Measurements from ENCODE around the gene TGFBR3. TPM values are rescaled to one million over a fixed set of nuclear protein-coding genes. Genes with fewer than 3 reads are reported as not detected.
A peak's percentile ranks its signal among the peaks of the same experiment; 100 is the strongest.
"Not testable (repeated sequence)": the region's sequence is repeated elsewhere in the genome, so short reads cannot be mapped to it uniquely, and the experiment has no call there.

Gene TGFBR3
- polyA plus RNA-seq, 4 donors, result 0.45 to 20.0 (median 5.1) TPM

GRCh38 chr1:91863498-91863897, 22.5 kb downstream of the TGFBR3 start:
- no peak for FAIRE-seq
- no peak overlapping the region for H3K4me3 ChIP-seq (ENCODE audit: low read depth in 1 of 3, low read length in 3 of 3)
- DNase-seq, result no peak
- no peak overlapping the region for H3K27ac ChIP-seq (ENCODE audit: low read depth in 1 of 3, low read length in 2 of 3)
- H3K36me3 ChIP-seq (ENCODE audit: control insufficient read depth in 3 of 3, insufficient read depth in 2 of 3, low read depth in 1 of 3, low read length in 3 of 3), result no peaks in the 10 kb centered on the region
- no peaks in the 10 kb centered on the region for H3K9me3 ChIP-seq (ENCODE audit: control insufficient read depth in 2 of 2, insufficient read depth in 1 of 2, low read depth in 1 of 2, low read length in 1 of 2)
- H3K4me1 ChIP-seq (ENCODE audit: control insufficient read depth in 3 of 3, insufficient read depth in 2 of 3, low read depth in 1 of 3, low read length in 2 of 3), result no peaks in the 10 kb centered on the region
- WGBS, 3 donors, result 74 to 78% (median 75%) methylated on average over 3 of the region's 3 CpGs
- H3K27me3 ChIP-seq (ENCODE audit: control insufficient read depth in 3 of 3, insufficient read depth in 3 of 3, low read length in 3 of 3), result no peaks in the 10 kb centered on the region

GRCh38 chr1:91862120-91862519, 23.8 kb downstream of the TGFBR3 start:
- 95 to 98% (median 95%) methylated on average over 3 of the region's 3 CpGs for WGBS, 3 donors

GRCh38 chr1:91857557-91858239, 28.3 kb downstream of the TGFBR3 start:
- DNase-seq (no peak), FAIRE-seq (no peak)
- Histone ChIP-seq H3K27ac (ENCODE audit: low read depth in 1 of 3, low read length in 2 of 3) (no peak overlapping the region), H3K9me3 (ENCODE audit: control insufficient read depth in 2 of 2, insufficient read depth in 1 of 2, low read depth in 1 of 2, low read length in 1 of 2) (no peaks in the 10 kb centered on the region), H3K27me3 (ENCODE audit: control insufficient read depth in 3 of 3, insufficient read depth in 3 of 3, low read length in 3 of 3) (no peaks in the 10 kb centered on the region), H3K4me3 (ENCODE audit: low read depth in 1 of 3, low read length in 3 of 3) (no peak overlapping the region), H3K36me3 (ENCODE audit: control insufficient read depth in 3 of 3, insufficient read depth in 2 of 3, low read depth in 1 of 3, low read length in 3 of 3) (peaks cover 0 to 2% (median 0%) of the 10 kb centered on the region in 3 donors), H3K4me1 (ENCODE audit: control insufficient read depth in 3 of 3, insufficient read depth in 2 of 3, low read depth in 1 of 3, low read length in 2 of 3) (no peaks in the 10 kb centered on the region)
- WGBS, 3 donors, result 90 to 98% (median 91%) methylated on average over 2 of the region's 2 CpGs

More at GRCh38 chr1:91862120-91862519, 23.8 kb downstream of the TGFBR3 start:
- no peak for DNase-seq
- FAIRE-seq, result no peak
- no peaks in the 10 kb centered on the region for H3K9me3 ChIP-seq (ENCODE audit: control insufficient read depth in 2 of 2, insufficient read depth in 1 of 2, low read depth in 1 of 2, low read length in 1 of 2)
- no peaks in the 10 kb centered on the region for H3K27me3 ChIP-seq (ENCODE audit: control insufficient read depth in 3 of 3, insufficient read depth in 3 of 3, low read length in 3 of 3)
- H3K36me3 ChIP-seq (ENCODE audit: control insufficient read depth in 3 of 3, insufficient read depth in 2 of 3, low read depth in 1 of 3, low read length in 3 of 3), result no peaks in the 10 kb centered on the region
- H3K4me1 ChIP-seq (ENCODE audit: control insufficient read depth in 3 of 3, insufficient read depth in 2 of 3, low read depth in 1 of 3, low read length in 2 of 3), result no peaks in the 10 kb centered on the region
- no peak overlapping the region for H3K4me3 ChIP-seq (ENCODE audit: low read depth in 1 of 3, low read length in 3 of 3)
- H3K27ac ChIP-seq (ENCODE audit: low read depth in 1 of 3, low read length in 2 of 3), result no peak overlapping the region

GRCh38 chr1:91856996-91857395, 29.0 kb downstream of the TGFBR3 start:
- no peak overlapping the region for H3K4me3 ChIP-seq (ENCODE audit: low read depth in 1 of 3, low read length in 3 of 3)
- FAIRE-seq (no peak), DNase-seq (no peak)
- H3K4me1 ChIP-seq (ENCODE audit: control insufficient read depth in 3 of 3, insufficient read depth in 2 of 3, low read depth in 1 of 3, low read length in 2 of 3), result no peaks in the 10 kb centered on the region
- WGBS, 3 donors, result 31 to 38% (median 35%) methylated on average over 1 of the region's 1 CpG
- H3K27ac ChIP-seq (ENCODE audit: low read depth in 1 of 3, low read length in 2 of 3), result no peak overlapping the region
- H3K27me3 ChIP-seq (ENCODE audit: control insufficient read depth in 3 of 3, insufficient read depth in 3 of 3, low read length in 3 of 3), result no peaks in the 10 kb centered on the region
- peaks cover 0 to 2% (median 0%) of the 10 kb centered on the region in 3 donors for H3K36me3 ChIP-seq (ENCODE audit: control insufficient read depth in 3 of 3, insufficient read depth in 2 of 3, low read depth in 1 of 3, low read length in 3 of 3)
- H3K9me3 ChIP-seq (ENCODE audit: control insufficient read depth in 2 of 2, insufficient read depth in 1 of 2, low read depth in 1 of 2, low read length in 1 of 2), result no peaks in the 10 kb centered on the region

GRCh38 chr1:91854852-91855534, 31.0 kb downstream of the TGFBR3 start:
- Histone ChIP-seq H3K27ac (ENCODE audit: low read depth in 1 of 3, low read length in 2 of 3) (no peak overlapping the region), H3K9me3 (ENCODE audit: control insufficient read depth in 2 of 2, insufficient read depth in 1 of 2, low read depth in 1 of 2, low read length in 1 of 2) (no peaks in the 10 kb centered on the region), H3K4me1 (ENCODE audit: control insufficient read depth in 3 of 3, insufficient read depth in 2 of 3, low read depth in 1 of 3, low read length in 2 of 3) (no peaks in the 10 kb centered on the region), H3K27me3 (ENCODE audit: control insufficient read depth in 3 of 3, insufficient read depth in 3 of 3, low read length in 3 of 3) (no peaks in the 10 kb centered on the region), H3K36me3 (ENCODE audit: control insufficient read depth in 3 of 3, insufficient read depth in 2 of 3, low read depth in 1 of 3, low read length in 3 of 3) (peaks cover 0 to 2% (median 0%) of the 10 kb centered on the region in 3 donors), H3K4me3 (ENCODE audit: low read depth in 1 of 3, low read length in 3 of 3) (no peak overlapping the region)
- DNase-seq, result no peak
- WGBS, 3 donors, result 57 to 76% (median 57%) methylated on average over 3 of the region's 3 CpGs
- FAIRE-seq, result no peak

GRCh38 chr1:91853397-91853796, 32.6 kb downstream of the TGFBR3 start:
- no peak overlapping the region for H3K4me3 ChIP-seq (ENCODE audit: low read depth in 1 of 3, low read length in 3 of 3)
- H3K9me3 ChIP-seq (ENCODE audit: control insufficient read depth in 2 of 2, insufficient read depth in 1 of 2, low read depth in 1 of 2, low read length in 1 of 2), result no peaks in the 10 kb centered on the region
- DNase-seq (no peak), FAIRE-seq (no peak)
- peaks cover 0 to 2% (median 0%) of the 10 kb centered on the region in 3 donors for H3K36me3 ChIP-seq (ENCODE audit: control insufficient read depth in 3 of 3, insufficient read depth in 2 of 3, low read depth in 1 of 3, low read length in 3 of 3)
- 95 to 96% (median 95%) methylated on average over 7 of the region's 7 CpGs for WGBS, 3 donors
- H3K27me3 ChIP-seq (ENCODE audit: control insufficient read depth in 3 of 3, insufficient read depth in 3 of 3, low read length in 3 of 3), result no peaks in the 10 kb centered on the region
- H3K4me1 ChIP-seq (ENCODE audit: control insufficient read depth in 3 of 3, insufficient read depth in 2 of 3, low read depth in 1 of 3, low read length in 2 of 3), result no peaks in the 10 kb centered on the region
- H3K27ac ChIP-seq (ENCODE audit: low read depth in 1 of 3, low read length in 2 of 3), result no peak overlapping the region

GRCh38 chr1:91852011-91852410, 33.9 kb downstream of the TGFBR3 start:
- WGBS, 3 donors, result 86 to 95% (median 92%) methylated on average over 5 of the region's 5 CpGs
- H3K4me1 ChIP-seq (ENCODE audit: control insufficient read depth in 3 of 3, insufficient read depth in 2 of 3, low read depth in 1 of 3, low read length in 2 of 3); H3K9me3 ChIP-seq (ENCODE audit: control insufficient read depth in 2 of 2, insufficient read depth in 1 of 2, low read depth in 1 of 2, low read length in 1 of 2); DNase-seq; H3K27me3 ChIP-seq (ENCODE audit: control insufficient read depth in 3 of 3, insufficient read depth in 3 of 3, low read length in 3 of 3); FAIRE-seq; H3K36me3 ChIP-seq (ENCODE audit: control insufficient read depth in 3 of 3, insufficient read depth in 2 of 3, low read depth in 1 of 3, low read length in 3 of 3); H3K4me3 ChIP-seq (ENCODE audit: low read depth in 1 of 3, low read length in 3 of 3): not testable (repeated sequence)
- H3K27ac ChIP-seq (ENCODE audit: low read depth in 1 of 3, low read length in 2 of 3), result peak overlapping the region in 1 of 3 donors; percentile 1

GRCh38 chr1:91851130-91852010, 34.6 kb downstream of the TGFBR3 start:
- FAIRE-seq (no peak), DNase-seq (peak; percentile 65 to 79)
- Histone ChIP-seq H3K36me3 (ENCODE audit: control insufficient read depth in 3 of 3, insufficient read depth in 2 of 3, low read depth in 1 of 3, low read length in 3 of 3) (peaks cover 0 to 2% (median 0%) of the 10 kb centered on the region in 3 donors), H3K27me3 (ENCODE audit: control insufficient read depth in 3 of 3, insufficient read depth in 3 of 3, low read length in 3 of 3) (no peaks in the 10 kb centered on the region), H3K4me3 (ENCODE audit: low read depth in 1 of 3, low read length in 3 of 3) (no peak overlapping the region), H3K27ac (ENCODE audit: low read depth in 1 of 3, low read length in 2 of 3) (peak overlapping the region in 2 of 3 donors; percentile 22 to 83), H3K9me3 (ENCODE audit: control insufficient read depth in 2 of 2, insufficient read depth in 1 of 2, low read depth in 1 of 2, low read length in 1 of 2) (no peaks in the 10 kb centered on the region), H3K4me1 (ENCODE audit: control insufficient read depth in 3 of 3, insufficient read depth in 2 of 3, low read depth in 1 of 3, low read length in 2 of 3) (peaks cover 0 to 5% (median 3%) of the 10 kb centered on the region in 3 donors)
- WGBS, 3 donors, result 16 to 30% (median 29%) methylated on average over 13 of the region's 13 CpGs

Measured in small intestine (tissue), 7 donors.